H1 (cell line): Measurements from ENCODE around the gene UTS2B.

Experiments
- CEBPB ChIP-seq: IDR thresholded peaks from 2 replicates; pipeline ENCODE4 v1.6.1; 2012; ENCODE audit warnings: low read depth, low read length
- SIX5 ChIP-seq: IDR thresholded peaks from 2 replicates; pipeline ENCODE4 v1.6.1; 2011; ENCODE audit warnings: mild to moderate bottlenecking, low read depth, low read length
- TF ChIP-seq, protein P1 (sequence below), 3 experiments: IDR thresholded peaks; 1 replicate in 2 of 3; 2 replicates in 1 of 3; pipeline versions ENCODE4 v1.5.1 to v1.6.1; 2011; ENCODE audit warnings: low read length in 3 of 3, mild to moderate bottlenecking in 3 of 3, inconsistent platforms in 2 of 3, low read depth in 1 of 3, moderate library complexity in 1 of 3; ENCODE audit not compliant: insufficient read depth in 1 of 3; ENCODE audit errors: control extremely low read depth in 1 of 3

DNA sequence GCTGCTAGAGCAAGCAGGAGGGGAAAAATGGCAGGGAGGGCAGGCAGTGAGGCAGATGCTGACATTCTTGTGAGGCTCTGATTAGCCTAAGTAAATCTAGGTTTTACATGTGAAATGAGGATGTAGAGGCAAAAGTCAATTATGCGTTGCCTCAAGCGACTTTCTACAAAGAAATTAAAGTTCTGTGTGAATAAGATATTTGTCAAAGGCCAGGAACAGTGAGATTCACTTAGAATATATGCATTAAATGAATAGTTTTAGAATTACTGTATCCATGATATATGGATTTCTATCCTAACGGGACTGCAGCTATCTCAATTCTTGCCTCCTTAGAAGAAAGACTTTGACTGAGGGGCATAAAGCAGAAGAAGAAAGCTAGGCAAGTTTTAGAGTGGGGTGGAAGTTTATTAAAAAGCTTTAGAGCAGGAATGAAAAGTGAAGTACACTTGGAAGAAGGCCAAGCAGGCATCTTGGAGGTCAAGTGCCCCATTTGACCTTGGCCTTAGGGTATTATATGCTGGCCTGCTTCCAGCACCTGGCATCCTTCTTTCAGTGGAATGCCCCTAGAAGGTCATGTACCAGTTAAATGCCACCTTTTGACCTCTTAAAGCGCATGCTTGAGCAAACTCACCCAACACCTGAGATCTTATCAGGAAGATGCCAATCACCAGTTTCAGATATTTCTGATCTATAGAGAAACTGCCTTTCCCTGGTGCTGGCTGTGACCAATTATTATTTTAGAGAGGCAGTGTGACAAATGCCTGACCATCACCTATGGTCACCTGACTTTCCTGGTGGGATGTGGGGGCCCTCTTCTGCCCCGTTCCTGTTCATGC is 93.1 kb downstream of the UTS2B start:
- TF ChIP-seq, protein P1, sequence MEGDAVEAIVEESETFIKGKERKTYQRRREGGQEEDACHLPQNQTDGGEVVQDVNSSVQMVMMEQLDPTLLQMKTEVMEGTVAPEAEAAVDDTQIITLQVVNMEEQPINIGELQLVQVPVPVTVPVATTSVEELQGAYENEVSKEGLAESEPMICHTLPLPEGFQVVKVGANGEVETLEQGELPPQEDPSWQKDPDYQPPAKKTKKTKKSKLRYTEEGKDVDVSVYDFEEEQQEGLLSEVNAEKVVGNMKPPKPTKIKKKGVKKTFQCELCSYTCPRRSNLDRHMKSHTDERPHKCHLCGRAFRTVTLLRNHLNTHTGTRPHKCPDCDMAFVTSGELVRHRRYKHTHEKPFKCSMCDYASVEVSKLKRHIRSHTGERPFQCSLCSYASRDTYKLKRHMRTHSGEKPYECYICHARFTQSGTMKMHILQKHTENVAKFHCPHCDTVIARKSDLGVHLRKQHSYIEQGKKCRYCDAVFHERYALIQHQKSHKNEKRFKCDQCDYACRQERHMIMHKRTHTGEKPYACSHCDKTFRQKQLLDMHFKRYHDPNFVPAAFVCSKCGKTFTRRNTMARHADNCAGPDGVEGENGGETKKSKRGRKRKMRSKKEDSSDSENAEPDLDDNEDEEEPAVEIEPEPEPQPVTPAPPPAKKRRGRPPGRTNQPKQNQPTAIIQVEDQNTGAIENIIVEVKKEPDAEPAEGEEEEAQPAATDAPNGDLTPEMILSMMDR (IDR thresholded peaks at IDR 0.05; ENCODE audit: control extremely low read depth in 1 of 3, insufficient read depth in 1 of 3, low read depth in 1 of 3, low read length in 3 of 3), result no peak
- TF ChIP-seq SIX5 (no peak), CEBPB (no peak)
